Measurements from ENCODE around the gene HSPG2.

Gene HSPG2

GRCh38 chr1:21906173-21907078 lies 30.7 kb downstream of the HSPG2 start:
- TF ChIP-seq CTCF (IDR thresholded peaks at IDR 0.05; ENCODE audit: insufficient read depth, low read length, poor library complexity, severe bottlenecking): no peak
- TF ChIP-seq EZH2phosphoT487 (conservative IDR thresholded peaks at IDR 0.05; ENCODE audit: low read length): no peak
- H3K9me2 ChIP-seq (replicated peaks; ENCODE audit: insufficient read depth, low read length): no peaks in the 10 kb centered on the region
- H3K4me3 ChIP-seq (ENCODE audit: insufficient read depth, low read length, poor library complexity, severe bottlenecking): no peak overlapping the region
- H3K36me3 ChIP-seq (ENCODE audit: low read length): no peaks in the 10 kb centered on the region
- H3F3A ChIP-seq (ENCODE audit: insufficient read depth): no peaks in the 10 kb centered on the region
- H3K9me3 ChIP-seq (ENCODE audit: insufficient read depth, low read length): no peaks in the 10 kb centered on the region
- no peak overlapping the region for H3K27ac ChIP-seq (ENCODE audit: low read depth, low read length)
- H4K20me1 ChIP-seq (ENCODE audit: low read depth, low read length): no peaks in the 10 kb centered on the region
- no peaks in the 10 kb centered on the region for H3K79me2 ChIP-seq (ENCODE audit: insufficient read depth, low read length)
- H3K27me3 ChIP-seq (ENCODE audit: low read length): no peaks in the 10 kb centered on the region
- no peak overlapping the region for H2AFZ ChIP-seq (ENCODE audit: low read depth, low read length, severe bottlenecking)
- no peak overlapping the region for H3K9ac ChIP-seq (ENCODE audit: low read length)
- no peak overlapping the region for H3K4me2 ChIP-seq (ENCODE audit: low read depth, low read length, poor library complexity, severe bottlenecking)

GRCh38 chr1:21904704-21905520 lies 32.2 kb downstream of the HSPG2 start:
- Histone ChIP-seq H4K20me1 (ENCODE audit: low read depth, low read length) (no peaks in the 10 kb centered on the region), H3K9me3 (ENCODE audit: insufficient read depth, low read length) (no peaks in the 10 kb centered on the region), H3K9ac (ENCODE audit: low read length) (no peak overlapping the region), H3K36me3 (ENCODE audit: low read length) (no peaks in the 10 kb centered on the region), H3K9me2 (replicated peaks; ENCODE audit: insufficient read depth, low read length) (no peaks in the 10 kb centered on the region), H3K27me3 (ENCODE audit: low read length) (no peaks in the 10 kb centered on the region), H3F3A (ENCODE audit: insufficient read depth) (no peaks in the 10 kb centered on the region), H3K79me2 (ENCODE audit: insufficient read depth, low read length) (no peaks in the 10 kb centered on the region), H2AFZ (ENCODE audit: low read depth, low read length, severe bottlenecking) (no peak overlapping the region), H3K4me3 (ENCODE audit: insufficient read depth, low read length, poor library complexity, severe bottlenecking) (no peak overlapping the region), H3K4me2 (ENCODE audit: low read depth, low read length, poor library complexity, severe bottlenecking) (no peak overlapping the region), H3K27ac (ENCODE audit: low read depth, low read length) (no peak overlapping the region)
- TF ChIP-seq CTCF (IDR thresholded peaks at IDR 0.05; ENCODE audit: insufficient read depth, low read length, poor library complexity, severe bottlenecking) (no peak), EZH2phosphoT487 (conservative IDR thresholded peaks at IDR 0.05; ENCODE audit: low read length) (no peak)

GRCh38 chr1:21904454-21904703 lies 32.7 kb downstream of the HSPG2 start:
- no peak overlapping the region for H3K27ac ChIP-seq (ENCODE audit: low read depth, low read length)
- no peaks in the 10 kb centered on the region for H3K36me3 ChIP-seq (ENCODE audit: low read length)
- H3K4me3 ChIP-seq (ENCODE audit: insufficient read depth, low read length, poor library complexity, severe bottlenecking): no peak overlapping the region
- no peaks in the 10 kb centered on the region for H3K79me2 ChIP-seq (ENCODE audit: insufficient read depth, low read length)
- no peaks in the 10 kb centered on the region for H3K9me2 ChIP-seq (replicated peaks; ENCODE audit: insufficient read depth, low read length)
- H3F3A ChIP-seq (ENCODE audit: insufficient read depth): no peaks in the 10 kb centered on the region
- no peaks in the 10 kb centered on the region for H4K20me1 ChIP-seq (ENCODE audit: low read depth, low read length)
- no peak overlapping the region for H2AFZ ChIP-seq (ENCODE audit: low read depth, low read length, severe bottlenecking)
- no peaks in the 10 kb centered on the region for H3K27me3 ChIP-seq (ENCODE audit: low read length)
- TF ChIP-seq CTCF (IDR thresholded peaks at IDR 0.05; ENCODE audit: insufficient read depth, low read length, poor library complexity, severe bottlenecking) (no peak), EZH2phosphoT487 (conservative IDR thresholded peaks at IDR 0.05; ENCODE audit: low read length) (no peak)
- H3K4me2 ChIP-seq (ENCODE audit: low read depth, low read length, poor library complexity, severe bottlenecking): no peak overlapping the region
- no peaks in the 10 kb centered on the region for H3K9me3 ChIP-seq (ENCODE audit: insufficient read depth, low read length)
- no peak overlapping the region for H3K9ac ChIP-seq (ENCODE audit: low read length)

Measured in SU-DHL-6 (cell line).